Tibial nerve (tissue), 4 donors: ENCODE data around the gene S1PR2. TPM values are rescaled to one million over a fixed set of nuclear protein-coding genes. Genes with fewer than 3 reads are reported as not detected.
"Not testable (repeated sequence)": the region's sequence is repeated elsewhere in the genome, so short reads cannot be mapped to it uniquely, and the experiment has no call there.

Experiments used
- DNase-seq, 2 donors: peaks; one replicate each; pipeline ENCODE4 v3.0.0-alpha.2; 2019; ENCODE audit warnings: low spot score in 2 of 2
- H3K27ac ChIP-seq, 4 donors: fragments of 200-600 bp; sonication (generic) in 3 of 4; one replicate each; pipeline ENCODE4 v1.5.1; 2017 to 2019; ENCODE audit warnings: mild to moderate bottlenecking in 1 of 4
- H3K27me3 ChIP-seq, 2 donors: fragments of 200-600 bp; sonication (generic) in 1 of 2; one replicate each; pipeline versions ENCODE4 v1.5.1 to v1.6.0; 2017 to 2019
- H3K36me3 ChIP-seq, 3 donors: fragments of 200-600 bp; sonication (generic); one replicate each; pipeline ENCODE4 v1.5.1; 2018 to 2019
- H3K4me1 ChIP-seq, 4 donors: fragments of 200-600 bp; sonication (generic) in 3 of 4; one replicate each; pipeline ENCODE4 v1.5.1; 2017 to 2019
- H3K4me3 ChIP-seq, 4 donors: fragments of 200-600 bp; sonication (generic) in 3 of 4; one replicate each; pipeline ENCODE4 v1.5.1; 2017 to 2019; ENCODE audit warnings: mild to moderate bottlenecking in 1 of 4, moderate library complexity in 1 of 4
- H3K9me3 ChIP-seq, 4 donors: fragments of 200-600 bp; sonication (generic) in 3 of 4; one replicate each; pipeline ENCODE4 v1.5.1; 2017 to 2019
- CTCF ChIP-seq, 5 experiments: fragments of 200-600 bp in 3 of 5; fragments of 450-650 bp in 2 of 5; sonication (generic) in 3 of 5; IDR thresholded peaks; one replicate each; pipeline ENCODE4 v1.5.1; 2016 to 2019; ENCODE audit warnings: antibody characterized with exemption in 5 of 5, mild to moderate bottlenecking in 3 of 5, moderate library complexity in 2 of 5
- EP300 ChIP-seq, 2 donors: sonication (generic); formaldehyde crosslinking; IDR thresholded peaks; one replicate each; pipeline ENCODE4 v1.6.1; 2017; ENCODE audit warnings: antibody characterized with exemption in 2 of 2, mild to moderate bottlenecking in 1 of 2
- POLR2A ChIP-seq, 2 donors: fragments of 450-650 bp; IDR thresholded peaks; one replicate each; pipeline ENCODE4 v1.6.1; 2017; ENCODE audit warnings: antibody characterized with exemption in 2 of 2, mild to moderate bottlenecking in 2 of 2, moderate library complexity in 2 of 2
- WGBS, 2 donors: methylation state at CpG; one replicate each; pipeline ENCODE4 v1.1.5; 2018; 5-methylcytosine and 5-hydroxymethylcytosine counted together
- total RNA-seq, 4 donors: library from RNA; depleted of rRNA; stranded (reverse); fragments of >200 nt; gene quantifications; one replicate each; pipeline ENCODE4 v1.1.0, GENCODE V29; 2016

Gene S1PR2
- total RNA-seq, 4 donors from 2014 or later: 11.6 to 13.3 (median 12.2) TPM

- Histone ChIP-seq H3K36me3 (peaks cover 0 to 3% (median 0%) of the 10 kb centered on the region in 3 donors), H3K27me3 (no peaks in the 10 kb centered on the region), H3K9me3 (no peaks in the 10 kb centered on the region), H3K27ac (no peak overlapping the region), H3K4me1 (no peaks in the 10 kb centered on the region), H3K4me3 (no peak overlapping the region)
- 100% methylated on average over 1 of the region's 1 CpG for WGBS, 2 donors
- TF ChIP-seq CTCF (IDR thresholded peaks at IDR 0.05) (no peak), EP300 (IDR thresholded peaks at IDR 0.05) (no peak), POLR2A (IDR thresholded peaks at IDR 0.05) (no peak)
- no peak for DNase-seq
These were observed 24.1 kb downstream of the S1PR2 start for GRCh38 chr19:10207026-10207425.

GRCh38 chr19:10206226-10206885 lies 24.8 kb downstream of the S1PR2 start:
- H3K4me3 ChIP-seq: no peak overlapping the region
- no peaks in the 10 kb centered on the region for H3K27me3 ChIP-seq
- TF ChIP-seq EP300 (IDR thresholded peaks at IDR 0.05): no peak
- TF ChIP-seq POLR2A (IDR thresholded peaks at IDR 0.05): no peak
- TF ChIP-seq CTCF (IDR thresholded peaks at IDR 0.05): no peak
- no peaks in the 10 kb centered on the region for H3K9me3 ChIP-seq
- no peak for DNase-seq
- H3K36me3 ChIP-seq: peaks cover 0 to 3% (median 0%) of the 10 kb centered on the region in 3 donors
- no peaks in the 10 kb centered on the region for H3K4me1 ChIP-seq
- no peak overlapping the region for H3K27ac ChIP-seq
- 82 to 87% methylated on average over 10 of the region's 10 CpGs for whole genome bisulfite sequencing, 2 donors

- Histone ChIP-seq H3K27me3 (no peaks in the 10 kb centered on the region), H3K36me3 (peaks cover 0 to 3% (median 0%) of the 10 kb centered on the region in 3 donors), H3K27ac (no peak overlapping the region), H3K4me1 (no peaks in the 10 kb centered on the region), H3K9me3 (no peaks in the 10 kb centered on the region), H3K4me3 (no peak overlapping the region)
- WGBS, 2 donors: 86 to 95% methylated on average over 4 of the region's 4 CpGs
- DNase-seq: no peak
- TF ChIP-seq EP300 (IDR thresholded peaks at IDR 0.05) (no peak), POLR2A (IDR thresholded peaks at IDR 0.05) (no peak), CTCF (IDR thresholded peaks at IDR 0.05) (no peak)
These were observed 25.5 kb downstream of the S1PR2 start for GRCh38 chr19:10205636-10206035.

- 91 to 98% methylated on average over 3 of the region's 3 CpGs for WGBS, 2 donors
- Histone ChIP-seq H3K27ac (no peak overlapping the region), H3K4me3 (no peak overlapping the region), H3K36me3 (peaks cover 0 to 3% (median 0%) of the 10 kb centered on the region in 3 donors), H3K27me3 (no peaks in the 10 kb centered on the region), H3K9me3 (no peaks in the 10 kb centered on the region), H3K4me1 (peaks cover 0 to 12% (median 4%) of the 10 kb centered on the region in 4 donors)
- no peak for DNase-seq
- TF ChIP-seq POLR2A (IDR thresholded peaks at IDR 0.05): no peak
- TF ChIP-seq CTCF (IDR thresholded peaks at IDR 0.05): no peak
- no peak for TF ChIP-seq EP300 (IDR thresholded peaks at IDR 0.05)
These were observed 27.4 kb downstream of the S1PR2 start for GRCh38 chr19:10203686-10204085.

GRCh38 chr19:10201176-10201575 lies 30.0 kb downstream of the S1PR2 start:
- peaks cover 0 to 19% (median 5%) of the 10 kb centered on the region in 4 donors for H3K4me1 ChIP-seq
- TF ChIP-seq CTCF (IDR thresholded peaks at IDR 0.05): no peak
- no peak for TF ChIP-seq EP300 (IDR thresholded peaks at IDR 0.05)
- no peak for TF ChIP-seq POLR2A (IDR thresholded peaks at IDR 0.05)
- H3K9me3 ChIP-seq: no peaks in the 10 kb centered on the region
- no peak overlapping the region for H3K4me3 ChIP-seq
- H3K27ac ChIP-seq: no peak overlapping the region
- H3K36me3 ChIP-seq: no peaks in the 10 kb centered on the region
- WGBS, 2 donors: 77 to 81% methylated on average over 3 of the region's 3 CpGs
- DNase-seq: no peak
- H3K27me3 ChIP-seq: no peaks in the 10 kb centered on the region

GRCh38 chr19:10200101-10200500 lies 31.0 kb downstream of the S1PR2 start:
- not testable (repeated sequence) for DNase-seq, H3K9me3 ChIP-seq, H3K4me3 ChIP-seq, H3K27ac ChIP-seq, H3K27me3 ChIP-seq, H3K36me3 ChIP-seq
- H3K4me1 ChIP-seq: peaks cover 0 to 26% (median 5%) of the 10 kb centered on the region in 4 donors
- 87 to 91% methylated on average over 15 of the region's 15 CpGs for WGBS, 2 donors

- not testable (repeated sequence) for H3K36me3 ChIP-seq, DNase-seq, H3K9me3 ChIP-seq, H3K27me3 ChIP-seq
- WGBS, 2 donors: 37 to 42% methylated on average over 11 of the region's 11 CpGs
- Histone ChIP-seq H3K4me3 (peak overlapping the region in 1 of 4 donors; percentile 1), H3K4me1 (peaks cover 0 to 27% (median 6%) of the 10 kb centered on the region in 4 donors), H3K27ac (peak overlapping the region in 3 of 4 donors; percentile 42 to 60 (median 58))
These were observed 32.1 kb downstream of the S1PR2 start for GRCh38 chr19:10198889-10199644.
